Gastrocnemius medialis (tissue), 4 donors: ENCODE data around the gene VRK3. TPM values are rescaled to one million over a fixed set of nuclear protein-coding genes. Genes with fewer than 3 reads are reported as not detected.

Source experiments
- ATAC-seq, 2 donors: fragments of 150-250 bp; one replicate each; pipeline ENCODE4 v1.9.1; 2016
- DNase-seq, 2 donors: peaks; one replicate each; pipeline ENCODE4 v3.0.0-alpha.2; 2019
- H3K27ac ChIP-seq, 4 donors: fragments of 200-600 bp; sonication (generic); 1 replicate in 1 of 4; 2 replicates in 3 of 4; pipeline ENCODE4 v1.5.1; 2016 to 2018; ENCODE audit warnings: mild to moderate bottlenecking in 2 of 4, moderate library complexity in 1 of 4
- H3K27me3 ChIP-seq, 3 donors: fragments of 200-600 bp; sonication (generic) in 2 of 3; 1 replicate in 1 of 3; 2 replicates in 2 of 3; pipeline versions ENCODE4 v1.5.1 to v1.6.0; 2016 to 2019; ENCODE audit warnings: mild to moderate bottlenecking in 1 of 3, moderate library complexity in 1 of 3
- H3K36me3 ChIP-seq, 2 donors: fragments of 200-600 bp; sonication (generic) in 1 of 2; one replicate each; pipeline ENCODE4 v1.5.1; 2017 to 2018
- H3K4me1 ChIP-seq, 2 donors: fragments of 200-600 bp; sonication (generic) in 1 of 2; one replicate each; pipeline ENCODE4 v1.5.1; 2016 to 2017; ENCODE audit warnings: mild to moderate bottlenecking in 2 of 2
- H3K4me3 ChIP-seq, 4 donors: fragments of 200-600 bp; sonication (generic) in 3 of 4; 1 replicate in 1 of 4; 2 replicates in 3 of 4; pipeline ENCODE4 v1.5.1; 2016 to 2019; ENCODE audit warnings: mild to moderate bottlenecking in 2 of 4
- H3K9me3 ChIP-seq, 3 donors: fragments of 200-600 bp; sonication (generic) in 2 of 3; 1 replicate in 1 of 3; 2 replicates in 2 of 3; pipeline ENCODE4 v1.5.1; 2016 to 2019
- POLR2A ChIP-seq, 2 donors: fragments of 450-650 bp; IDR thresholded peaks; one replicate each; pipeline ENCODE4 v1.6.1; 2017; ENCODE audit warnings: antibody characterized with exemption in 2 of 2, mild to moderate bottlenecking in 2 of 2, moderate library complexity in 2 of 2
- in situ Hi-C, 4 donors: fragments of 200-750 bp; cut with MboI; loops; one replicate each; pipeline versions ENCODE4 v1.15.0 to v1.8.0; 2017; ENCODE audit warnings: low sequenced_read_pairs in 4 of 4
- intact Hi-C: fragments of 100-400 bp; cut with DNase I; formaldehyde crosslinking; loops from one replicate; pipeline ENCODE4 v1.15.1; 2023; ENCODE audit warnings: low total_unique reads
- total RNA-seq, 4 donors: library from RNA; depleted of rRNA; stranded (reverse); fragments of >200 nt; gene quantifications; one replicate each; pipeline versions ENCODE4 v1.1.0 to v1.2.3, GENCODE V29; 2016
- TF ChIP-seq, protein P1 (sequence below), 5 experiments: fragments of 450-650 bp in 3 of 5; fragments of 200-600 bp in 2 of 5; sonication (generic) in 2 of 5; IDR thresholded peaks in 4 of 5; conservative IDR thresholded peaks in 1 of 5; 1 replicate in 4 of 5; 2 replicates in 1 of 5; pipeline ENCODE4 v1.5.1; 2016 to 2019; ENCODE audit warnings: antibody characterized with exemption in 5 of 5, mild to moderate bottlenecking in 3 of 5, moderate library complexity in 3 of 5

The VRK3 gene
- total RNA-seq, 4 donors from 2014 or later, result 36.0 to 52.8 (median 39.9) TPM

DNA sequence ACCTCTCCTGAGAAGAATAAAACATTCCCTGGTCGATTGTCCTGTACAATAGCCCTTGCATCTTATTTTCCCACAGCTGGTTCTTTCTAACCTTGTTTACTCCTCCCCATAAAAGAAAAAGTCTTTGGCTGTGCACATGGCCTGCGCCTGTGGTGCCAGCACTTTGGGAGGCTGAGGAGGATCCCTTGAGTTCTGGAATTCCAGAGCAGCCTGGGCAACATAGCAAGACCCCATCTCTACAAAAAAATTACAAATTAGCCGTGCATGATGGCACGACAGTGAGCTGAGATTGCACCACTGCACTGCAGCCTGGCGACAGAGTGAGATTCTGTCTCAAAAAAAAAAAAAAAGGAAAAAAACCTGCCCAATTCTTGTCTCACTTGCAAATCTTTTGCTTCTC is 88.6 kb downstream of the VRK3 start:
- Histone ChIP-seq H3K4me3 (no peak overlapping the region), H3K27me3 (no peaks in the 10 kb centered on the region), H3K4me1 (peaks cover 3 to 6% of the 10 kb centered on the region in 2 donors), H3K9me3 (no peaks in the 10 kb centered on the region), H3K27ac (no peak overlapping the region), H3K36me3 (no peaks in the 10 kb centered on the region)
- ATAC-seq (no peak), DNase-seq (no peak)
- intact Hi-C loops, result no loop called here
- in situ Hi-C loops, result loop anchor here in 3 of 4 donors (25.0 kb wide), 1 partner anchor 201 kb away; no protein-coding TSS in a partner anchor
- no peak for TF ChIP-seq POLR2A (IDR thresholded peaks at IDR 0.05)
- TF ChIP-seq, protein P1, sequence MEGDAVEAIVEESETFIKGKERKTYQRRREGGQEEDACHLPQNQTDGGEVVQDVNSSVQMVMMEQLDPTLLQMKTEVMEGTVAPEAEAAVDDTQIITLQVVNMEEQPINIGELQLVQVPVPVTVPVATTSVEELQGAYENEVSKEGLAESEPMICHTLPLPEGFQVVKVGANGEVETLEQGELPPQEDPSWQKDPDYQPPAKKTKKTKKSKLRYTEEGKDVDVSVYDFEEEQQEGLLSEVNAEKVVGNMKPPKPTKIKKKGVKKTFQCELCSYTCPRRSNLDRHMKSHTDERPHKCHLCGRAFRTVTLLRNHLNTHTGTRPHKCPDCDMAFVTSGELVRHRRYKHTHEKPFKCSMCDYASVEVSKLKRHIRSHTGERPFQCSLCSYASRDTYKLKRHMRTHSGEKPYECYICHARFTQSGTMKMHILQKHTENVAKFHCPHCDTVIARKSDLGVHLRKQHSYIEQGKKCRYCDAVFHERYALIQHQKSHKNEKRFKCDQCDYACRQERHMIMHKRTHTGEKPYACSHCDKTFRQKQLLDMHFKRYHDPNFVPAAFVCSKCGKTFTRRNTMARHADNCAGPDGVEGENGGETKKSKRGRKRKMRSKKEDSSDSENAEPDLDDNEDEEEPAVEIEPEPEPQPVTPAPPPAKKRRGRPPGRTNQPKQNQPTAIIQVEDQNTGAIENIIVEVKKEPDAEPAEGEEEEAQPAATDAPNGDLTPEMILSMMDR (IDR thresholded peaks at IDR 0.05 in 4 of 5, conservative IDR thresholded peaks at IDR 0.05 in 1 of 5), result no peak

DNA sequence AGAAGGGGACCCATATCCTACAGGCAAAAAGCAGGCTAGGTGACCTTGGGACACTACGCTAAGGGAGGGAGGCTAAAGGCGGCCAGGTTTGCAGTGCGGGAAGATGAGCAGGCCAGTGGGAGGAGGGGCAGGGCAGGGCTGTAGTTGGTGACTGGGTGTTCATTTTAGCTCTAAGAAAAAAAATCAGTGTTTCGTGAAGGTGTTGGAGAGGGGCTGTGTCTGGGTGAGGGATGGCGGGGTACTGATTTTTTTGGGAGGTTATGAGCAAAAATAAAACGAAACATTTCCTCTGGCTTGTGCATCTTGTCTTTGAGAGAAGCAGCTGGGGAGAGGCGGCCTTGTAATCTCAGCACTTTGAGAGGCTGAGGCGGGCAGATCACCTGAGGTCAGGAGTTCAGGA is 91.5 kb downstream of the VRK3 start:
- Histone ChIP-seq H3K9me3 (no peaks in the 10 kb centered on the region), H3K27ac (no peak overlapping the region), H3K4me1 (peaks cover 6 to 12% of the 10 kb centered on the region in 2 donors), H3K36me3 (no peaks in the 10 kb centered on the region), H3K4me3 (no peak overlapping the region), H3K27me3 (no peaks in the 10 kb centered on the region)
- in situ Hi-C loops, result loop anchor here in 3 of 4 donors (25.0 kb wide), 1 partner anchor 204 kb away; no protein-coding TSS in a partner anchor
- ATAC-seq (no peak), DNase-seq (no peak)
- intact Hi-C loops, result loop anchor here (5.0 kb wide), 1 partner anchor 69 kb away; no protein-coding TSS in a partner anchor
- TF ChIP-seq POLR2A (IDR thresholded peaks at IDR 0.05), result no peak
- TF ChIP-seq, protein P1 (IDR thresholded peaks at IDR 0.05 in 4 of 5, conservative IDR thresholded peaks at IDR 0.05 in 1 of 5), result no peak

DNA sequence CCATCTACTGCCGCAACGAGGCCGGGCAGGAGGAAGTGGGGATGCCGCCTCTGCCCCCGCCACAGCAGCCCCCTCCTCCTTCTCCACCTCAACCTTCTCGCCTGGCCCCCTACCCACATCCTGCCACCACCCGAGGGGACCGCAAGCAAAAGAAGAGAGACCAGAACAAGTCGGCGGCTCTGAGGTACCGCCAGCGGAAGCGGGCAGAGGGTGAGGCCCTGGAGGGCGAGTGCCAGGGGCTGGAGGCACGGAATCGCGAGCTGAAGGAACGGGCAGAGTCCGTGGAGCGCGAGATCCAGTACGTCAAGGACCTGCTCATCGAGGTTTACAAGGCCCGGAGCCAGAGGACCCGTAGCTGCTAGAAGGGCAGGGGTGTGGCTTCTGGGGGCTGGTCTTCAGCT is 92.4 kb downstream of the VRK3 start:
- Histone ChIP-seq H3K36me3 (no peaks in the 10 kb centered on the region), H3K27ac (no peak overlapping the region), H3K4me1 (peaks cover 12 to 18% of the 10 kb centered on the region in 2 donors), H3K27me3 (no peaks in the 10 kb centered on the region), H3K4me3 (no peak overlapping the region), H3K9me3 (no peaks in the 10 kb centered on the region)
- DNase-seq (no peak), ATAC-seq (no peak)
- intact Hi-C loops, result loop anchor here (5.0 kb wide), 1 partner anchor 70 kb away; no protein-coding TSS in a partner anchor
- TF ChIP-seq, protein P1 (IDR thresholded peaks at IDR 0.05 in 4 of 5, conservative IDR thresholded peaks at IDR 0.05 in 1 of 5), result no peak
- no peak for TF ChIP-seq POLR2A (IDR thresholded peaks at IDR 0.05)
- in situ Hi-C loops, result loop anchor here in 3 of 4 donors (25.0 kb wide), 1 partner anchor 205 kb away; no protein-coding TSS in a partner anchor

DNA sequence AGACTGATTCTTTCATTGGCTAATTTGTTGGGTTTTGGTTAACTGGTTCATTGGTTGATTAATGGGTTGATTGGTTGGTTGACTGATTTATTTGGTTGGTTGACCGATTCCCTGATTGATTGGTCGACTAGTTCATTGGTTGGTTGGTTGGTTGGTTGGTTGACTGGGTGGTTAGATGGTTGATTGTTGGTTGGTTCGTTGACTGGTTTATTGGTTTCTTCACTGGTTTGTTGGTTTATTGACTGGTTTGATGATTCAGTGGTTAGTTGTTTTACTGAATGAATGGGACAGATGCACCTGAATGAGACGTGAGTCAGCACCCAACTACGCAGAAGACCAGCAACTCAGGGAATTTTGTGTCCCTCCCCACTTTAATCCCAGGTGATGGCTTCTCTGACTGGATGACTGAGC is 93.1 kb downstream of the VRK3 start:
- TF ChIP-seq, protein P1 (IDR thresholded peaks at IDR 0.05 in 4 of 5, conservative IDR thresholded peaks at IDR 0.05 in 1 of 5), result no peak
- TF ChIP-seq POLR2A (IDR thresholded peaks at IDR 0.05), result no peak
- Histone ChIP-seq H3K27me3 (no peaks in the 10 kb centered on the region), H3K4me3 (no peak overlapping the region), H3K36me3 (peaks cover 0 to 5% of the 10 kb centered on the region in 2 donors), H3K4me1 (peaks cover 15 to 25% of the 10 kb centered on the region in 2 donors), H3K9me3 (no peaks in the 10 kb centered on the region), H3K27ac (no peak overlapping the region)
- DNase-seq (no peak), ATAC-seq (no peak)
- in situ Hi-C loops, result loop anchor here in 3 of 4 donors (25.0 kb wide), 1 partner anchor 205 kb away; no protein-coding TSS in a partner anchor
- intact Hi-C loops, result loop anchor here (5.0 kb wide), 1 partner anchor 70 kb away; no protein-coding TSS in a partner anchor
